RCC 7860 (cell line): Measurements from ENCODE around the gene YDJC.
"Not testable (repeated sequence)": the region's sequence is repeated elsewhere in the genome, so short reads cannot be mapped to it uniquely, and the experiment has no call there.

ENCODE experiments used
- DNase-seq: peaks from one replicate; pipeline ENCODE4 v3.0.0-alpha.2; 2015; ENCODE audit warnings: low spot score
- FAIRE-seq: peaks from 2 replicates; lab custom pipeline; 2012; peaks lifted over from hg19 to GRCh38; lab: Jason Lieb, UNC

Gene YDJC

GRCh38 chr22:21611210-21611977 is 18.4 kb downstream of the YDJC start:
- FAIRE-seq (no peak), DNase-seq (no peak)

- FAIRE-seq, DNase-seq: not testable (repeated sequence)
Measured at GRCh38 chr22:21609556-21610157, 20.2 kb downstream of the YDJC start.

GRCh38 chr22:21606775-21607174 is 23.0 kb downstream of the YDJC start:
- peak; percentile 35 for FAIRE-seq
- peak; percentile 75 for DNase-seq

- no peak for FAIRE-seq
Measured at GRCh38 chr22:21605887-21606564, 23.8 kb downstream of the YDJC start.

GRCh38 chr22:21603973-21604372 is 25.8 kb downstream of the YDJC start:
- FAIRE-seq (no peak), DNase-seq (no peak)

More at GRCh38 chr22:21605887-21606564, 23.8 kb downstream of the YDJC start:
- DNase-seq: no peak

- DNase-seq: no peak
Measured at GRCh38 chr22:21602579-21602978, 27.2 kb downstream of the YDJC start.

GRCh38 chr22:21599053-21599893 is 30.5 kb downstream of the YDJC start:
- DNase-seq (no peak), FAIRE-seq (no peak)

More at GRCh38 chr22:21602579-21602978, 27.2 kb downstream of the YDJC start:
- FAIRE-seq: no peak

GRCh38 chr22:21598302-21598701 is 31.5 kb downstream of the YDJC start:
- no peak for DNase-seq
- FAIRE-seq: no peak

GRCh38 chr22:21596356-21597135 is 33.3 kb downstream of the YDJC start:
- FAIRE-seq, DNase-seq: not testable (repeated sequence)

GRCh38 chr22:21594865-21595452 is 34.9 kb downstream of the YDJC start:
- DNase-seq: no peak
- no peak for FAIRE-seq

GRCh38 chr22:21593406-21594232 is 36.2 kb downstream of the YDJC start:
- DNase-seq (no peak), FAIRE-seq (no peak)

- FAIRE-seq (no peak), DNase-seq (no peak)
Measured at GRCh38 chr22:21592422-21592821, 37.4 kb downstream of the YDJC start.

GRCh38 chr22:21591695-21592094 is 38.1 kb downstream of the YDJC start:
- no peak for DNase-seq
- FAIRE-seq: no peak

GRCh38 chr22:21590809-21591641 is 38.8 kb downstream of the YDJC start:
- DNase-seq (no peak), FAIRE-seq (no peak)

- FAIRE-seq: no peak
Measured at GRCh38 chr22:21589396-21589795, 40.4 kb downstream of the YDJC start.

GRCh38 chr22:21587803-21588611 is 41.8 kb downstream of the YDJC start:
- FAIRE-seq (no peak), DNase-seq (no peak)

More at GRCh38 chr22:21589396-21589795, 40.4 kb downstream of the YDJC start:
- DNase-seq: no peak

GRCh38 chr22:21585389-21585788 is 44.4 kb downstream of the YDJC start:
- DNase-seq: no peak
- no peak for FAIRE-seq
